ENCODE measurements around the gene ZNF544.

DNA sequence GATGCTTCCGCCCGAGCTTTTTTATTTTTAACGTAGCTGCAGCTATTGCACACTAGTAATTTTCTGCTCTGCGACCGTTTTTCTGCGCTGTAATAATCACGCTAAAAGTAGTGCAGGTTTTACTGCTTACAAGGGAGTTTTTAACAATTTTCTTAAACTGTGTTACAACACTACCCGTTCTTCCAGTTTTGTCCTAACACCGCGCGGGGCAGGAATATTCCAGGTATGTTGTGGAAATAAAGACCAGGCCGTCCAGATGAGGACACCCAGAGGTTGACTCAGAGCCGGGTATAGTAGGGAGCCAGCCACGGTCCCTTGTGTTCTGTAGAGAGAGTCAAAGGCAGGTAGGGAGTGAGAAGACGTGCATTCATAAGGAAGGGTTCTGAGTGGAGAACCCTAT lies 24.1 kb upstream of the ZNF544 start:
- TF ChIP-seq POLR2AphosphoS2 (conservative IDR thresholded peaks at IDR 0.05; ENCODE audit: low read length) (no peak), NFE2L2 (conservative IDR thresholded peaks at IDR 0.05; ENCODE audit: low read length) (no peak), POLR2A (IDR thresholded peaks at IDR 0.05; ENCODE audit: low read length) (no peak)

All from A549 (cell line).